BLaER1 (cell line): ENCODE measurements around the gene ADAM12.
"Not testable (repeated sequence)": the region's sequence is repeated elsewhere in the genome, so short reads cannot be mapped to it uniquely, and the experiment has no call there.

Experiments
- H3K27ac ChIP-seq: shearing (Covaris generic); formaldehyde crosslinking; 2 replicates; pipeline ENCODE4 v1.8.1; 2022
- H3K27me3 ChIP-seq: shearing (Covaris generic); formaldehyde crosslinking; 2 replicates; pipeline ENCODE4 v1.8.1; 2022
- H3K36me3 ChIP-seq: shearing (Covaris generic); formaldehyde crosslinking; 2 replicates; pipeline ENCODE4 v1.8.1; 2022
- H3K4me1 ChIP-seq: shearing (Covaris generic); formaldehyde crosslinking; 2 replicates; pipeline ENCODE4 v1.8.1; 2022
- H3K4me2 ChIP-seq: shearing (Covaris generic); formaldehyde crosslinking; 2 replicates; pipeline ENCODE4 v1.8.1; 2022
- H3K4me3 ChIP-seq: shearing (Covaris generic); formaldehyde crosslinking; 2 replicates; pipeline ENCODE4 v1.8.1; 2022
- H3K9ac ChIP-seq: shearing (Covaris generic); formaldehyde crosslinking; 2 replicates; pipeline ENCODE4 v1.8.1; 2022
- H3K9me3 ChIP-seq: shearing (Covaris generic); formaldehyde crosslinking; 2 replicates; pipeline ENCODE4 v1.8.1; 2022
- H4K20me1 ChIP-seq: shearing (Covaris generic); formaldehyde crosslinking; 2 replicates; pipeline ENCODE4 v1.8.1; 2022
- Cebpa-rat ChIP-seq: shearing (Covaris generic); IDR thresholded peaks from 2 replicates; pipeline ENCODE4 v1.8.1; 2022

The ADAM12 gene

DNA sequence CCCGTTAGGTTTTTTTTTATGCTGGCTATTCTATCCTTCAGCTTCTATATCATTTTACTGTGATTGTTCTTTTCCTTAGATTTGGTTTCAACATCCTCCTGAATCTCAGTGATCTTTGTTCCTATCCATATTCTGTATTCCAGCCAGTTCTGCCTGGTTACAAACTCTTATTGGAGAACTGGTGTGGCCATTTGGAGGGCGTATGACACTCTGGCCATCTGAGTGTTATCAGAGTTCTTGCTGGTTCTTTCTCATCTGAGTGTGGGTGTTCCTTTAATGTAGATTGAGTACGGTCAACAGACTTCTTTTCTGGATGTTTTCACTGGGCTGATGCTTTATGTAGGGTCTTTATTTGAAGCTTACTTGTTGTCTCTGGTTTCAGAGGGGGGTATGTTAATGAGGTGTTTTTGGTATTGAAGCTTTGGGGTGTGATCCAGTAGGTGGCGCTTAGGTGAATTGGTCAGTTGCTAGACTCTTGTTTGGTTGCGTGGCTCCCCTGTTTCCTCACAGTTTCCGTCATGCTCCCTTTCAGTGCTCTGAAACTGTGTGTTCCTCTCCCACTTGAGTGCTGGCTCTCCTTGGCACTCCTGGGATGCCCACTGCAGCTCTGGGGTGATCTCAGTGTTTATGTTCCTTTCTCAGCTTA, 411.2 kb downstream of the ADAM12 start:
- Histone ChIP-seq H3K4me2 (no peak overlapping the region), H3K9ac (no peak overlapping the region), H3K4me3 (no peak overlapping the region), H3K36me3 (no peaks in the 10 kb centered on the region), H3K27ac (no peak overlapping the region), H3K27me3 (no peaks in the 10 kb centered on the region), H4K20me1 (no peaks in the 10 kb centered on the region), H3K9me3 (no peaks in the 10 kb centered on the region), H3K4me1 (no peaks in the 10 kb centered on the region)
- TF ChIP-seq Cebpa-rat: no peak

DNA sequence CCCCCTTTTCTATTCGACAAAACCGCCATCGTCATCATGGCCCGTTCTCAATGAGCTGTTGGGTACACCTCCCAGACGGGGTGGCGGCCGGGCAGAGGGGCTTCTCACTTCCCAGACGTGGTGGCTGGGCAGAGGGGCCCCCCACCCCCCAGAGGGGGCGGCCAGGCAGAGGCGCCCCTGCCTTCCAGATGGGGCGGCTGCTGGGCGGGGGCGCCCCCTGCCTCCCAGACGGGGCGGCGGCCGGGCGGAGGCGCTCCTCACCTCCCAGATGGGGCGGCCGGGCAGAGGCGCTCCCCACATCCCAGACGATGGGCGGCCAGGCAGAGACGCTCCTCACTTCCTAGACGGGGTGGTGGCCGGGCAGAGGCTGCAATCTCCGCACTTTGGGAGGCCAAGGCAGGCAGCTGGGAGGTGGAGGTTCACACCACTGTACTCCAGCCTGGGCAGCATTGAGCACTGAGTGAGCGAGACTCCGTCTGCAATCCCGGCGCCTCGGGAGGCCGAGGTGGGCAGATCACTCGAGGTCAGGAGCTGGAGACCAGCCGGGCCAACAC, 418.1 kb downstream of the ADAM12 start:
- not testable (repeated sequence) for H3K27ac ChIP-seq, H3K4me1 ChIP-seq, H4K20me1 ChIP-seq, H3K27me3 ChIP-seq, H3K4me3 ChIP-seq, H3K4me2 ChIP-seq, H3K9ac ChIP-seq, H3K36me3 ChIP-seq
- peaks cover 13% of the 10 kb centered on the region for H3K9me3 ChIP-seq

DNA sequence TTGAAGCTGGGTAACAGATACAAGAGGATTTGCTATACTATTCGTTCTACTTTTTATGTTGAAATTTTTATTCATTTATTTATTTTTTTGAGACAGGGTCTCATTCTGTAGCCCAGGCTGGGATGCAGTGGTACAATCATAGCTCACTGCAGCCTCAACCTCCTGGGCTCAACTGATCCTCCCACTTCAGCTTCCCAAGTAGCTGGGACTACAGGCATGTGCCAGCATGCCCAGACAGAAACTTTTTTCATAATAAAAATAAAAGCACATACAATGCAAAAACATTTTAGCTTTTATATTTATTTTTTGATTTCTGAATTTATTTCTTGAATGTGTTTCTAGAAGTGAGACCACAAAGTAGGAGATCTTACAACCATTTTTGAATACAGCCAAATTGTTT, 420.7 kb downstream of the ADAM12 start:
- Histone ChIP-seq H3K27ac (no peak overlapping the region), H3K4me2 (no peak overlapping the region), H3K4me1 (no peaks in the 10 kb centered on the region), H3K4me3 (no peak overlapping the region), H3K27me3 (no peaks in the 10 kb centered on the region), H3K9ac (no peak overlapping the region), H4K20me1 (no peaks in the 10 kb centered on the region), H3K9me3 (peaks cover 13% of the 10 kb centered on the region), H3K36me3 (no peaks in the 10 kb centered on the region)
- no peak for TF ChIP-seq Cebpa-rat

DNA sequence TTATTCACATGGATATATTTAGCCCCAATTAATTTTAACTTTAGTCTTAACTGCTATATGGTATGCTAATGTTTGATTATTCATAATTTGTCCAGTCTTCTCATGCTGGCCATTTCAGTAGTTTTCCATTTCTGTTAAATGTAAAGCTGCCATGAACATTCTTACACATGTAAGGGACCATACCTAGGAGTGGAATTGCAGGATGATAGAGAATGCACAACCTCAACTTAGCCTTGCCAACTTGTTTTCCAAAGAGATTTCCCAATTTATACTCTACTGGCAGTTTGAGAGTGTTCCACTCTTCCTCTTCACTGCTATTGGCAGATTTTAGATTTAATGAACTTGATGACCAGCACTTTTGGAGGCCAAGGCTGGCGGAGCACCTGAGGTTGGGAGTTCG, 423.7 kb downstream of the ADAM12 start:
- no peak for TF ChIP-seq Cebpa-rat
- no peaks in the 10 kb centered on the region for H3K36me3 ChIP-seq
- H3K27me3 ChIP-seq: no peaks in the 10 kb centered on the region
- no peak overlapping the region for H3K4me2 ChIP-seq
- no peak overlapping the region for H3K27ac ChIP-seq
- no peaks in the 10 kb centered on the region for H3K4me1 ChIP-seq
- no peaks in the 10 kb centered on the region for H3K9me3 ChIP-seq
- no peaks in the 10 kb centered on the region for H4K20me1 ChIP-seq
- no peak overlapping the region for H3K4me3 ChIP-seq
- H3K9ac ChIP-seq: no peak overlapping the region
